Measurements from ENCODE around the gene NSDHL.

NSDHL gene

DNA sequence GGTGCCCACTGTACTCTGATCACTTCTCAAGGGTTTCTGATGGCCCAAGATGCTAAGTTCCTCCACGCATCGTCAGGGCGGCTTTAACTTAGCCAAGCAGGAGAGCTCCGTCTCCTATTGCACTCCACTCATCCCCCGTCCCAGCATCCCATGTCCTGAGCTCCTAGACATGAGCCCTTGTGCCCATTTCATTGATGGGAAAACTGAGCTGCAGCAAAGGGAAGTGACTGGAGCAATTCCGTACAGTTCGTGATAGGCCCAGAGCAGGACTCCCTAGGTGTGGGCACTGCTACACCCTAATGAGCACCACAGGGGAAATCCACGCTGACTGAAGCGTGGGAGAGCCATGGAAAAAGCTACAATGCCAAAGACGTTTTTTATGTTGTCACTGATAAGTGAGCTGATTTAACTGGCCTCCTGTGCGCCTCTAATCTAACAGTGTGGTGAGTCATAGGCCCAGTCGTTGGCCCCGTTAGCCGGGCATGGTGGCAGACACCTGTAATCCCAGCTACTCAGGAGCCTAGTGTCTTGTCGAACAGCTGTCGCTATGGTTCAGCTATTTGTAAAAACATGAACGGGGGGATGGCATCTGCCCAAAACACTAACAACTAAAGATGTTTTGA lies 14.9 kb downstream of the NSDHL start:
- DNase-seq, result no peak

GRCh38 chrX:152847281-152847680 lies 16.4 kb downstream of the NSDHL start:
- DNase-seq, result no peak

DNA sequence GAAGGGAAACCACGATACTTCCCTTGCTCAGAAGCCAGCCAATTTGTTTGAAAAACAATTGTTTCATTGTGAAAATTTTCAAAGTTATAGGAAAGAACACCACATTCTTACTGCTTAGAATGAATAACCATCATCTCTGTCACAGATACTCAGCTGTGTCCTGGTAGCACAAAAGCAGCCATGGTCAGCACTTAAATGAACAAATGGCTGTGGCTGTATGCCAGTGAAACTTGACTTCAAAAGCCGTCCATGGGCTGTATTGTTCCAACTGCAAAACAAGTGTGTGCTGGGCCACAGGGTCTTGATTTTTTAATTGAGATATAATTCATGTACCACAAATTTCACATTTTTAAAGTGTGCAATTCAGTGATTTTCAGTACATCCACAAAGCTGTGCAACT lies 19.6 kb downstream of the NSDHL start:
- no peak for DNase-seq

- no peak for DNase-seq
These were observed 23.1 kb downstream of the NSDHL start for GRCh38 chrX:152853986-152854385.

- no peak for DNase-seq
These were observed 30.3 kb downstream of the NSDHL start for GRCh38 chrX:152861116-152861515.

- DNase-seq, result no peak
These were observed 31.0 kb downstream of the NSDHL start for GRCh38 chrX:152861826-152862225.

DNA sequence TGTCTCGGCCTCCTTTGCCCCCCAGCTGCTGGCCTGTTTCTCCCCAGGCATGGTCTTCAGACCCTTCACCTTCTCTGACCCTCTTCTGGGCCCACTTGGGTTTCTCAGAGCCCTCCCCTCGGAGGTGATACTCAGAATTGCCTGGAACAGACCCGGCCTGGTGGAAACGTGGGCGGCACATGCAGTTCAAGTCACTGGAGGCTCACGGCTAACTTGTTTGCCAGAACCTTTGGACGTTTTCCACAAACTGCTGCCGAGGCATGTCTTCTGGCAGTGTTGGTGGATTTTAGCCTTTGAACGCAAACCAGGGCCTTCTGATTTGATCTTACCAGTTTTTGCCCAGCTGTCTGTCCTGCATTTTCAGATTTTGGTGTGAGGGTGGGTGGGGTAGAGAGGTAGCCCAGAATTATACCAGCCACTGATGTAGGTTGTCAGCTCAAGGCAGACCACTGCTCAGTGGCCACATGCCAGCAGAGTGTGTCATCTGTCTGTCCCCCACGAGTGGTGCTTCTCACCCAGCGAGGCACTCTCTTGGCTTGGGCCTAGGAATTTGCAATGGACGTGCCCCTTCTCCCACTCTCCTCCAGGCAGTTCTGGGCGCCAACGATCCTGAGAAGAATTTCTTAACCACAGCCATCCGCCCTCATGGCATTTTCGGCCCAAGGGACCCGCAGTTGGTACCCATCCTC lies 34.5 kb downstream of the NSDHL start:
- DNase-seq, result no peak

- no peak for DNase-seq
These were observed 35.5 kb downstream of the NSDHL start for GRCh38 chrX:152866386-152866785.

- no peak for DNase-seq
These were observed 39.1 kb downstream of the NSDHL start for GRCh38 chrX:152869972-152870371.

DNA sequence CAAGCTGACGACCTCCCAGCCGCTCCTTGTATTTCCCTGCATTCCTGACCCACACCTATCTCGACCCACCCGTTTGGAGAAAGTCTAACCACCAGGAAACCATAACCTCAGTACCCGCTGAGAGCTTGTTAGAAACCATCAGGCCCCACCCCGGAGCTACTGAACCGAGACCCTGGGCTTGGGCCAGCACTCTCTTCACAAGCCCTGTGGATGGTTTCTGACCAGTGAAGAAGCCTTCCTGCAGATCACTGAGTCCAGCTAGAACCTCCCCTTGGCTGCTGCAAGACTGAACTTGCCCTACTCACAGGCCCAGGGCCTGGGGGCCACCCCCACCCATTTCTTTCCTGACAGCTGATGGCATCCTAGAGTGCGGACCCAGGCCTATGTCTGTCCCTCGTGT lies 40.4 kb downstream of the NSDHL start:
- no peak for DNase-seq

- no peak for DNase-seq
These were observed 41.7 kb downstream of the NSDHL start for GRCh38 chrX:152872522-152872921.

DNA sequence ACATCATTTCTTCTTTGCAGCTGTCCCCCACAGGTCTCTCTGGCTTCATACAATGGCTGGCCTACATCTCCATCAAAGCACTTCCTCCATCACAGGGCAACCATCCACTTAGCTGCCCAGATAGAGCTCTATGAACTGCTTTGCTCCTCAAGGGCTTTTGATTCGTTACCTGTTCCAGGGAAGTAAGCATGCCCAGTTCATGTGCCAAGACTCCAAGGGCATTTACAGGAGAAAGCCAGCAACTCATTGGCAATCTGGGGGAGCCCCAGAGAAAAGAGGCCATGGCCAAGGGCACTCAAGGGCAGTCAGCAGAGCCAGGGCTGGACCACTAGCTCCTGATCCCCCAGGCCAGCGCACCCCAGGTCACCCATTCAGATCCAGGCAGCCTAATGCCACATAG lies 42.5 kb downstream of the NSDHL start:
- no peak for DNase-seq

GRCh38 chrX:152876931-152877840 lies 46.3 kb downstream of the NSDHL start:
- DNase-seq, result no peak

DNA sequence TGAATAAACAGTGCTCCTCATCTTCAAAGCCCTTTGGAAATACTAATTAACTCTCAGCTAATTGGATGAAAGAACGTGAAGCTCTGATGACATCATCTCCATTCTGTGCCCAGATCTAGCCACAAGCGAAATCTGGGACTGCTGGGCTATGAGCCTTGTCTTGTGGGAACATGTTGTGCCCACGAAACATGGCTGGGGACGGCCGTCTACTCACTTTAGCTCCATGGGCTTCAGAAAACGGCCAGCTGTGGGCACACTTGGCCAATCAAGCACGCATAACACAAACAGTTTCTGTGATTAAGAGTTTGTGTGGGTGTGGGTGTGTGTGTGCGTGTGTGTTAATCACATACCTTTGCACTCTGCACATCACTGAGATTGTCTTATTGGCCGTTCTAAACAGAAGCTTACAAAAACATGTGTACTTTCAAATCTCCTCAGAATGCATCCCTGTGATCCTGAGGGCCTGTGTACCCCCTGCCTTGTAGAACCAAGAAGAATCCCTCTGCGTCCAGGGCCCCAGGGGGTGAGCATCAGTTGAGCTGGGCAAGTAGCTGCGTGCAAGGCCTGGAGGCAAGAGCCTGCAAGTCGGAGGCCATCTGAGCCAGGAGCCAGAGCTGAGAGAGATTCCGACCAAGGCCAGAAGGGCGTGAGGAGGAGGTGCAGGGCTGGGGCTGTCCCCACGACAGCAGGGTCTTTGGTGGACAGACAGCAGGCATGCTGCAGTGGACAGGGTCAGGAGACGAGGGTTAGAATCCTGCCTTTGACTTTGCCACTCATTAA lies 48.3 kb downstream of the NSDHL start:
- no peak for DNase-seq

DNA sequence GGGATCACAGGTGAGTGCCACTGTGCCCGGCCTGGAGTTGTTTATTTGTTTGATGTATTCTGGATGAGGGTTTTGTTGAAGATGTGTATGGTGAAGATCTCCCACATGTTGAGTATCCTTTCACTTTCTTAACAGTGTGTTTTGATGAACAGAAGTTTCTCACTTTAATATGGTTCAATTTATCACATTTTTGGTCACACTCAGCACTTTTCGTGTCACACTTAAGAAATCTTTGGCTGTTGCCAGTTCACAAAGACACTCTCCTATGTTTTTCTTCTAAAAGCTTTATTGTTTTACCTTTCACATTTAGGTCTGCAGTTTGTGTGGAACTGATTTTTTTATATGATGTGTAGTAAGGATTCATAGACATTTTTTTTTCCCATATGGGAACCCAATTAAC lies 50.4 kb downstream of the NSDHL start:
- DNase-seq, result no peak

DNA sequence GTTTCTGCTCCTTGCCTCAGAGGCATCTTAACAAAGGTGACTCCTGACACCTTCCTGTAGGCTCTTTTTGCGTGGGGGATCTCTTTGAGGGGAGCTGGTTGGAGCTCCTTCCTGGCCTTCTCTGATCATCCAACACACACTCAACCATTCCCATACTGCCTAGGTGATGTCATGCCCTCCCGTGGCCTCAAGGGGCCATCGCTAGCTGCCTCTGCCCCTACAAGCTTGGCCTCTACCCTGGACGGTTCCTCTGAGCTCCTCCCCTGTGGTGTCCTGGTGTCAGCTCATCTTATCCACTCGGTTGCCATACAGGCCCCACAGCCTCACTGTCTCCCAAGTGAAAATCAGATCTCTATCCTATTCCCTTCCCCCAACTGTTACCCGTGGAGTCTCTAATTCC lies 53.3 kb downstream of the NSDHL start:
- no peak for DNase-seq

DNA sequence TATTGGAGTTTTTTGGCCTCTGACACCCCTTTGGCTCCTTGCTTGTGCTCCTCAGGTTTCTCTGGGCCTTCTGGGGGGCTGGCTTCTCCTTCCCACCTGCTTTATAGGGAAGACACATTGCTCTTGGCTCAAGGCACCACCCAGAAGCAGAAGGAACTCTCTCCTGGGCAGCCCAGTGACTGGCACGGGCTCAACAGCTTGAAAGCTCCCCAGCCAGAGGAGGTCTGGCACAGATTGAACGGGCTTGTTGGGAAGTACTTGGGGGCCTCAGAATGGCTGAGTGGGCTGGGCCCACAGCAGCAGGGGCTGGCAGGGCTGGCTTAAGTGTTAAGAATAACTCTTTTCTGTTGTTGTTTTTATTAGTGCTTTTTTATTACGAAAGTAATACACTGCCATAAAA lies 55.9 kb downstream of the NSDHL start:
- DNase-seq, result no peak

DNA sequence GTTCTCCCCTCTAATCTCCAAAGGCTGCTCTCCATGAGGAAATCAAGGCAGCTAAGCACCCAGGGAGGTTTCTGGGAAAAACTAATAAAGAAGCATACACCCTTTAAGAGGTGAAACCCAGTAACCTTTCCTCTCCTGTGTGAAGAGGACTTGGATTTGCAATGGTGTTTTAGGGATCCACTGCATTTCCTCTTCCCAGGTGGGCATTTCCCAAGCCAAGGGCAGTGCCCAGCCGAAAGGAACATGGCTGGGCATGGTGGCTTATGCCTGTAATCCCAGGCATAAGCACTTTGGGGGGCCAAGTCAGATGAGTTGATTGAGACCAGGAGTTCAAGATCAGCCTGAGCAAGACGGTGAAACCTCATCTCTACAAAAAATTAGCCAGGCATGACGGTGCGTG lies 61.6 kb downstream of the NSDHL start:
- no peak for DNase-seq

- DNase-seq, result no peak
These were observed 62.4 kb downstream of the NSDHL start for GRCh38 chrX:152892999-152893891.

DNA sequence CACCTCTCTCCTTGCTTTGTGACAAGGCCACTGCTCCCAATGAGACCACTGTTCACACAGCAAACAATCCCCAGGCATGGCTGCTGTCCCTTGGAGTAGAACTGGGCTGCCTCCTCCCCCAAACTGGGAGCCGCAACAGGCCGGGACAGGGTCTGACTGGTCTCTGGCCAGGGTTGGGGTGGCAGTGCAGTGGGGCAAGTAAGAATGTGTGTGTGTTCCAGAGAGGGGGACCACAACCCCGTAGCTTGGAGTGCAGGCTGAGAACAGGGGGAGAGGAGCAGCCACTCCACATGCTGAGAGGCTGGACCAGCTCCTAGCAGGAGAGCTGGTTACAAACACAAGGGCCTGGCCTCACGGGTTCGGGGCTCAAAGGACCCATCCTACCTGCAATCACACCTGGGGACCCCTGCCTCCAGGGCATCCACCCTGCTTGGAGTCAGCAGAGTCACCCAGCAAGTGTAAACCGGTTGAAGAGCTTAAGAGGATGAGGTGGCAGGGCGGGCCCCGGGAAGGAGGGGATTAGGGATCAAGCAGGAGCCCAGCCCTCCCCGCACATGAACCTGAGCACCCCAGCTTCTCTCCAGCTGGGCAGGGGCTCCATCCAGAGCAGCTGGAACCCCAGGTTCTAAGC lies 63.2 kb downstream of the NSDHL start:
- DNase-seq, result no peak

- DNase-seq, result no peak
These were observed 64.3 kb downstream of the NSDHL start for GRCh38 chrX:152895121-152895520.

Measured in NCI-H1930 (cell line).